Body of pancreas (tissue), 4 donors: Measurements from ENCODE around the gene UBE3B.

Experiments
- POLR2A ChIP-seq, 3 donors: fragments of 450-650 bp; IDR thresholded peaks; one replicate each; pipeline ENCODE4 v1.6.1; 2016; ENCODE audit warnings: antibody characterized with exemption in 3 of 3, mild to moderate bottlenecking in 2 of 3
- TF ChIP-seq, protein P1 (sequence below), 7 experiments: fragments of 450-650 bp in 4 of 7; fragments of 200-600 bp in 3 of 7; sonication (generic) in 3 of 7; IDR thresholded peaks; one replicate each; pipeline ENCODE4 v1.5.1; 2016 to 2019; ENCODE audit warnings: antibody characterized with exemption in 7 of 7

DNA sequence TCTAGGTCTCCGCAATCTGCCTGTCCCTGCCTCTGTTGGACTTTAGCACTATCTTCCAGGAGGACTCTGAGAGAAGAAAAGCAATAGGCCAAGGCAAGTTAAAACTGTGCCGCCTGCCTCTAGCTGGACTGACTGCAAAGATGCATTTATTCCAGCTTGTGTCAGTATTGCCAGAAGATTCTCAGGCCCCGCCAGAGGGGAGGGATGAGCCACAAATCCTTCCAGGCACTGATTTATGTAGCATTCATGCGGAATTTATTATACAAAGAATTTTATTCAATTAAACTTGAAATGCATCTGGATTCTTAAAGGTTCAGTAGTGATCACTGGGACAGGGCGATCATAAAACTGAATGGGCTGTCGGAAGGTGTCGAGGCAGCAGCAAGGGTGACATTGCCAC, 76.0 kb downstream of the UBE3B start:
- TF ChIP-seq, protein P1, sequence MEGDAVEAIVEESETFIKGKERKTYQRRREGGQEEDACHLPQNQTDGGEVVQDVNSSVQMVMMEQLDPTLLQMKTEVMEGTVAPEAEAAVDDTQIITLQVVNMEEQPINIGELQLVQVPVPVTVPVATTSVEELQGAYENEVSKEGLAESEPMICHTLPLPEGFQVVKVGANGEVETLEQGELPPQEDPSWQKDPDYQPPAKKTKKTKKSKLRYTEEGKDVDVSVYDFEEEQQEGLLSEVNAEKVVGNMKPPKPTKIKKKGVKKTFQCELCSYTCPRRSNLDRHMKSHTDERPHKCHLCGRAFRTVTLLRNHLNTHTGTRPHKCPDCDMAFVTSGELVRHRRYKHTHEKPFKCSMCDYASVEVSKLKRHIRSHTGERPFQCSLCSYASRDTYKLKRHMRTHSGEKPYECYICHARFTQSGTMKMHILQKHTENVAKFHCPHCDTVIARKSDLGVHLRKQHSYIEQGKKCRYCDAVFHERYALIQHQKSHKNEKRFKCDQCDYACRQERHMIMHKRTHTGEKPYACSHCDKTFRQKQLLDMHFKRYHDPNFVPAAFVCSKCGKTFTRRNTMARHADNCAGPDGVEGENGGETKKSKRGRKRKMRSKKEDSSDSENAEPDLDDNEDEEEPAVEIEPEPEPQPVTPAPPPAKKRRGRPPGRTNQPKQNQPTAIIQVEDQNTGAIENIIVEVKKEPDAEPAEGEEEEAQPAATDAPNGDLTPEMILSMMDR (IDR thresholded peaks at IDR 0.05) = no peak
- no peak for TF ChIP-seq POLR2A (IDR thresholded peaks at IDR 0.05)
